T-helper 2 cell (primary cell): ENCODE measurements around the gene PDE9A.

Experiments
- DNase-seq, 5 experiments: peaks; one replicate each; pipeline versions ENCODE4 v3.0.0 to v3.0.0-alpha.2; 2012 to 2022

Gene PDE9A

DNA sequence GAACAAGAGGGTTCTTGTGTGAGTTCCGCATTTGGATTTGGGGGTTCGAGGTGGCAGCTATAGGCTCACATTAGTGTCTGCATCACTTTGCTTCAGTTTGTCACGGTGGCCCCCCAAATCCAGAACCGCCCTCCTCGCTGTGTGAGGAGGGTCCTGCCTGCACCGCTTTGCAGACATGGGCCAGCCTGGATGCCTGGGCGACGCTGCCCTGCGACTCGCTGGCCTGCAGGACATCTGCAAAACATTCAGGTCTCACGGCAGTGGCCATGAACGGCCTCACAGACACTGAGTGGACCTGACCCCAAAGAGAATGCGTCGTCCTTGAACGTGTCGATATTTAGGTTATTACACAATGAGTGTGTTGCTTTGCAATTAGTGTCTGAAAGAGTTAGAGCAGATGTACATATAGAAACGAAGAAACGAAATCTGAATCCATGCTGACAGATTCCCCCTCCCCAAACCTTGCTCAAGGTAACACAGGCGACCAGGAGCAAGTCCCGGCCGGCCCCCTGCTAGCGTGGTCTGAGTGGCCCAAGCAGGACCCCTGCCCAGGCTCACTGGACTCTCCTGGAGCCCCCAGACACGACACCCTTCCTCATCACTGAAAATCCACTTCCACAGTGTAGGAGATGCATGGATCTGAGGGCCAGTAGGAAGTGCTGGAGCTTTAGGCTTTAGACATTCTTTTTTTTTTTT is 20.4 kb downstream of the PDE9A start:
- no peak for DNase-seq

- DNase-seq = no peak
Observed at GRCh38 chr21:42674351-42674940, 21.0 kb downstream of the PDE9A start.

GRCh38 chr21:42675403-42675802 is 22.0 kb downstream of the PDE9A start:
- DNase-seq = no peak

DNA sequence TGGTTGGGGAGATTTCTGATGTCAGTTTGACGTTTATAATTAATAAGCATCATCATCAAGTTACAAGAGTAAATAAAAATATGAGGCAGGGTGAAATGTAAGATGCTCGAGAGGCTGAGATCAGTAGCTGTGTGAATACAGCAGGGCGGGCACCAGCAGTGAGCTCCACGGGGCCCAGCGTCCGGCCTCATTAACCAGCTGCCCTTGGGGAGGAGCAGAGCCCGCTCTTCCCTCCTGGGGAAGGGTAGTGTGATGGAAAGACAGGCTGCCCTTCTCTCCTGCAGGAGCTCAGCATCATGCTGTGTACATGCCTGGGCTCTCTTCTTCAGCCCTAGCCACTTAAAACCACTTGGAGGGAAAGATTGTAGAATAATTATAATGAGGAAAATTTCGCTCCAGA is 23.4 kb downstream of the PDE9A start:
- DNase-seq = no peak

GRCh38 chr21:42677339-42678321 is 24.2 kb downstream of the PDE9A start:
- DNase-seq = peak in 1 of 5 experiments; percentile 17

DNA sequence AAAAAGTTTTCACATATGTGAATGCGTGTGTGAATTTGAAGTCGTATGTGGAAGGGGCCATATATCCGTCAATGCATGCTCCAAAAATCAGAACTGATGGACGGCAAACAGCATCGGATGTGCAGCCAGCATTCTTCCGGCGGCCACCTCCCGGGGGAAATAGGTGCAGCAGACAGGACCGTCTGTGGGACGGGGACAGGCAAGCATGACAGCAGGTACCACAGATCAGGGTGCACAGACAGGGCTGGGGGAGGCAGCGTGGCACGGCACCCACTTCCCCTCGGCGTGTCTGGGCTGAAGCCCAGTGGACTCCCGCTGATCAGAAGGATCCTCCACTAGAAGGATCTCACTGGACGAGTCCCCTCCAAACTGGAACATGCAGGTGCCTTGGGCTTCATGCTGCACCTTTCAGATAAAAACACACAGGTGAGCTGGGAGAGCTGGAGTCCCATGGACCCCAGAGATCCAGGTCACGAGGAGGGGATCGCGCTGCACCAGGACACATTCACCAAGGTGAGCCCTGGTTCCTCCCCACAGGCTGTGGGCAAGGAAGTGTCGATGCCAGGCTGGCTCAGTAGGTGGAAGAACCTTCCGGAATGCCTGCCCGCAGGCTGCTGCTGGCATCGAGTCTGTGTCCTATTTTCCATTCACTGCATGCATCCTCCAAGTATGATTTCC is 25.3 kb downstream of the PDE9A start:
- no peak for DNase-seq

DNA sequence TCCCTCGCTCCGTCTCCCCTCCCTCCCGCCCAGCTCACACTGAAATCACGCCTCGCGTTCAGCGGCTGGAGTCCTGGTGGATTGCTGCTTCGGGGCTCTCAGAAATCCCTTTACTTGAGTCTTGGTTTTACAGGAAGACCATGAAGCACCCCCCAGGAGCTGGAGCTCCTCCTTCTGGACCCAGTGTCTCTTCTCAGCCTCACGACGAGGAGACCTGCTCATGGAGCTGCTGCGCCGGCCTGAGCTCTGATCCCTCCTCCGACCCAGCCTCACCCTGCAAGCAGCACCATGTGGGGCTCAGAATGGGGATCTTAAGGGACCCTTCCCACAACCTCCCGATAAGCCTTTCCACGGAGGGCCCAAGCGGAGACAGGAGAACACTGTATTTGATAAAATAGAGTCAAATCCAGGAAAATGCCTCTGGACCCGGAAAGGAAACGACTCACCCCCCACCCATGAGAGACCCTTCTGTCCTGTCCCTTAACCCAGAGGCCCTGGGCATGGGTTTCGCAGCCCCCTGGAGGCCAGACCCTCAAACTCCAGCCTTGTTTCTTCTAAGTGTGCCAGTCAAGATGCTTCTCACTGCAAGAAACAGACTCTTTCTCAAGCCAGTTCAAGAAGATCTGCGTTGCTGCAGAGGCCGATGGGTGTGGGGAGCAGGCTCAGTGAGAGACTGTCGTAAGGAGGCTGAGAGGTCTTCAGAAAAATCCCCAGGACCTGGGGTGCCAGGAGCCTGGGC is 26.1 kb downstream of the PDE9A start:
- no peak for DNase-seq

GRCh38 chr21:42680058-42680330 is 26.6 kb downstream of the PDE9A start:
- no peak for DNase-seq

DNA sequence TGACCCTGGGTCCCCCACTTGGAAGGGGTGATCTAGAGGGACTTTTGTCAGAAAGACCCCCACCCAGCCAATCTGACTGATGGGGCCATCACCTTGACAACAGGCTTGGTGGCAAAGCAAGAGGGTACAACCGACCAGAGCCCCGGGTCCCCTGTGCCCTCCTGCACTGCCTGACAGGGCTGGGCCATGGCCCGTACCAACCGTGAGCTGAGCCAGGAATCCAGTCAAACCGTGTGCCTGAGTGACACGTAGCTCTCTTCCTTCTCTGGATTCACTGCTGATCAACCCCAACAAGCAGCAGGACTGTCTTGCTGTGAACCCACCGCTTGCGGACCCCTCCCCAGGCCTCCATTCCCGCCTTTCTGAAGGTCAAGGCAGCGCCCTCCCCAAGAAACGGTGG is 27.0 kb downstream of the PDE9A start:
- no peak for DNase-seq

DNA sequence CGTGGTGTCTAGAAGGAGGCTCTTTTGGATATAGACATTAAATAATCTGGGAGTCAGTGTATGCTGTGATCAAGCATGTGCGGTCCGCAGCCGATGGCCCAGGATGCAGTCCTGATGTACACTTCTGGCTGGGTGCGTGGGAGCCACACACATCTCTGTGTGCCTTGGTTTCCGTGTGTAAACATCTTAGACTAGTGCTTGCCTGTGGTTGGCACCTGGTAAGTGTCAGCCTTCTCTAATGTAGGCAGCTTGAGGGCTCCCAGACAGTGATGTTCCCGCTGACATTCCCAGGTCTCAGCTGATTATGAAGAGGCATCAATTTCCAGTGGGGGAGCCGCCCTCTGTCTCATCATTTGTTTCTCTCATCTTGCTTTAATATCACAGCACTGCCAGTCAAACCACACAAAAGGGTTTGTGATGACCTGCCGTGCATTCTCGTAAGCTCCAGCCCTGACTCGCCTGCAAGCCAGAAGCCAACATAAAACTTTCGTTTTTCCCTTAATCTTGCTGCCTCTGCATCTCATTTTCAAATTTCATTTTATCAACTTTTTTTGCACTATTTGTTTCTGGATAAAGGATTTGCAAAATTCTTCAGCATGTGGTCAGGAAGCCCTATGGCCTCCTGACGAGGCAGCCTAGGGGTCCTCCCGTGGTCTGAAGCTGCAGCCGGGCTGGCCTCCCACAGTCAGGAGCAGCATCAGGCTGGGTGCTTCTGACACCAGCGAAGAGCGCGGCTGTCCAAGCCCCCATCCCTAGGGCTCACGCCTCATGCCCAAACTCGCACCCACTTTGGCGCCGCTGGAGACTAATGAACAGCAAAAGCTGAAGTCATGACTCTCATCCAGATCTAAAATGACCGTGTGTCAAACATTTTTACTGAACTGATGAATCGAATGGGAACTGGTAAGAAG is 28.1 kb downstream of the PDE9A start:
- DNase-seq = peak in 2 of 5 experiments; percentile 24 to 48

DNA sequence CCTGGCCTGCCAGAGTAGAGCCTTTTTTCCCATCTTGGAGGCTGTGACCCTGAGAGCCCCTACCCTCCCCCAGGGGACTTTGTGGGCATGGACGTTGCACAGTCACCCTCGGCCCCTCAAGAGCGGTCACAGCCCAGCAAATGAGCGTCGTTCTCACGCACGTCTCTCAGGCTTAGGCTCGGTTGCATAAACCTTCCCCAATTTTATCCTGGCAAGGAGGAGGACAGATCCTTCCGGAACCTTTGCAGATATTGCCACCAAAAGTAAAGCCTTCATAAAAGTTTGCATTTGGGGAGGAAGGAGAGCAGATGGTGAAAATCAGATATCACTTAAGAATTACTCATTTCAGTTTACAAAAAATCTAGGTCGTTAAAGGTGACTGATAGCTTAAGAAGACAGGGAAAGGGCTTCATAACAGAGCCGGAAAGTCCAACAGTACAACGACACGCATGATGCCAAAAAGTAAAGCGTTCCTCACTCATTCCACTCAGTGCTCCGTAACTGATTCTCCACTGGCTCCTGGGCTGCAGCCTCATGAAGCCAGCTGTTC is 29.3 kb downstream of the PDE9A start:
- peak in 1 of 5 experiments; percentile 57 for DNase-seq

DNA sequence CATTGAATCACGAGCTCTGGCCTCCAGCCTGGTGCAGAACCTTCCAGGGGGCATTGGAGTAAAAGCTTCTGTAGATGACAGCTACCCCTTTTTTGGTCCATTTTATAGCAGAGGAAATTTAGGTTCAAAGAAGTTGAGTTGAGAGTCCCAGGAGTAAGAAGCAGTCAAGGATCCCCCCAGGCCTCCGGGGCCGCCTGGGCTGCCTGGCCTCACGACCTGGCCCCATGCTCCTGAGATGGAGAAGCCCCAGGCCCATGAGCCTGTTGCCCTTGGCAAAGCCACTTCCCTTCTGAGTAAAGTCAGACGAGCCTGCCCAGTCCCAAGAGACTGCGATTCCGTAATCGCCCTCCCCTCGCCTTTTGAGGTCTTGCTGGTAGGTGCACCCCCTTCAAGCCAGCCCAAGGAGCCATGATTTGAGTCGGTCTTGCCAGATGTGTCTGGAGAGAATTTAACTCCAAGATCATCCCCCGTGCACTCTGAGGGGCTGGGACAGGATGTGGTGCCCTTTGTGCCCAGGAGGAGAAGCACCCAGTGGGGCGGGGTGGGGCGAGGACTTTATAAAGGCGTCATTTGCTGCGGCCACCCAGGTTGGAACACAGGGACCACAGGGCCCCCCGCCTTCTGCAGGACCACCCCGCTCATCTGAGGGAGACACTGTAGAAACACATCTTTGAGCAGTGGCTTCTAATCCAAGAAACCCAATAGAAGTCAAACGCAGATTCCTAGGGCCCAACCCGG is 30.1 kb downstream of the PDE9A start:
- DNase-seq = peak in 1 of 5 experiments; percentile 79

GRCh38 chr21:42684109-42684916 is 30.9 kb downstream of the PDE9A start:
- peak in 3 of 5 experiments; percentile 19 to 91 (median 64) for DNase-seq

DNA sequence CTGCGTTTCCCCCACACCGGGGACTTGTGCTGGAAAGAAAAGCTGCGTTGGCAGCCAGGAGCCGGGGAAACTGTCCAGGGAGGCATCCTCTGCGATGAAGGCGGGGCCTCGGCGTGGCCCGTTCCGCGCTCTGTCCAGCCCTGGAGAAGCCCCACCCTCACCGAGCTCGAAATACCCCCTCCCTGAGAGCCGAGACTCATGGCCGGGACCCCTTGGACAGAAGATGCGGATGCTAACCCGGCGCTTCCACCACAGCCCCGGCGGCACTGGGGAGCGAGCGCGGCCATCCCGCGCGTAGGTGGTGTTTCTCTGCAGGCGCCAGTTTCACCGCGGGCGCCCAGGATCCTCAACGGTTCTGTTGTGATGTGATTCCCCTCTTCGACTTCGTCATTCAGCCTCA is 31.6 kb downstream of the PDE9A start:
- peak in 2 of 5 experiments; percentile 21 to 22 for DNase-seq

GRCh38 chr21:42685954-42686500 is 32.6 kb downstream of the PDE9A start:
- DNase-seq = no peak

DNA sequence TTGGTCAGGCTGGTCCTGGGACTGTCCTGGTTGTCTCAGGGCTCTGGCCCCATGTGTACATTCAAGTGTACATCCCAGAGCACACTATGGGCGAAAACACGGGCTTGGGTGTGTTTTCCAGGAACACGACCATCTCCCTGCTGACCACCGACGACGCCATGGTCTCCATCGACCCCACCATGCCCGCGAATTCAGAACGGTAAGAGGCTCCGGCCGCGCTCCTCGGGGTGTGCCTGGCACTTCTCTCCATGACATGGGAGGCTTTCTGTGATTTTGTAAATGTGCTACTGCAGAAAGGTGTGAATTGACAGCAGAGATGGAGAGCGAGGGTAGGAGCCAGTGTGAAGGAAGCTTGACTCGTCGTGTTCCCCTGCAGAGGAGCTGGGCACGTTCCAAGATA is 34.4 kb downstream of the PDE9A start:
- DNase-seq = no peak

DNA sequence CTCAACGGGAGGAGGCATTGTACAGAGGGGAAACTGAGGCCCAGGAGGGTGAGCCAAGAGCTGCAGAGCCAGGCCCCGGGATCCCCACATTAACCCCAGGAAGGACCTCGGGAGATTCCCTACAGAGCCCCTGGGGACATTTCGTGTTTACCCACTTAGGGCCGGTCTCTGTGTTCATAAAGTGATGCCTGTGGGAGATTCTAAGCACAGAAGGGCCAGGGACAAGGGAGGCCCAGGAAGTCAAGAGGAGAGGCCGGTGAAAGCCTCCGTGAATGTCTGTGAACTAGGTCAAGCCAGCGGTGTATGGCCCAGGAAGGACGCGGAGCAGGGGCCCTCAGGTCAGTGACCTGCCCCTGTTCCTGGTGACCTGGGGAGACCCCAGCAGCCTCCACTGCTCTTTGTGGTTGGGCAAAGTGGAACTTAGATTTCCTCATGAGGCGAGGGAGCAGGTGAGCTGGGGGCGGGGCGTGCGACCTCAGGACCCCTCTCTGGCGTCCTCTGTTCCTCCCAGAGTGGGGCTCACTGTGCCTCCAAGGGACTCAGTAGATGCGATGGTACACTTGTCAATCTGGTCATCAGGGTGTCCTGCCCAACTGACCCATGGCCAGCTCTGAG is 34.9 kb downstream of the PDE9A start:
- no peak for DNase-seq

DNA sequence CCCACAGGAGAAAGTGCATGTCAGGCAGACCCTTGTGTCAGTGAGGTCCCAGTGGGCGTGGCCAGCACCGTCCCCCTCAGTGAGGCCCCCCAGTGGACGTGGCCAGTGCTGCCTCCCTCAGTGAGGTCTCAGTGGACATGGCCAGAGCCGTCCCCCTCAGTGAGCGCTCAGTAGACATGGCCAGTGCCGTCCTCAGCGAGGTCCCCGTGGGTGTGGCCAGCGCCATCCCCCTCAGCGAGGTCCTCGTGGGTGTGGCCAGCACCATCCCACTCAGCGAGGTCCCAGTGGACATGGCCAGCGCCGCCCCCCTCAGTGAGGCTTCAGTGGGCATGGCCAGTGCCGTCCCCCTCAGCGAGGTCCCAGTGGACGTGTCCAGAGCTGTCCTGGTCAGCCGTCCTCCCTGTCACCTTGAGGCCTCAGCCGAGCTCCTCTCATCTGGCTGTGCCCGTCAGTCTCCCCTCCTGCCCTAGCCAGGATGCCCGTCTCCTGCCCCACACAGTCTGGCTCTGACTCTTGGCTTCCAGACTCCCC is 35.5 kb downstream of the PDE9A start:
- no peak for DNase-seq
